K562 (cell line): ENCODE results near the gene CDHR1. TPM values are rescaled to one million over a fixed set of nuclear protein-coding genes. Genes with fewer than 3 reads are reported as not detected.

Experiments used
- ATAC-seq: fragments of 200-7000 bp; cut with Tn5 transposase; 3 replicates; pipeline ENCODE4 v1.9.1; 2020; ENCODE audit warnings: moderate library complexity
- BruUV-seq: library from RNA; stranded (reverse); fragments of 400-500 nt; replicated peaks from 2 replicates; lab custom pipeline; 2021; lab: Mats Ljungman, UMichigan
- CTCF ChIA-PET: fragments of 300-600 bp; formaldehyde crosslinking; extraction: SDS; loops from one replicate; lab custom pipeline; 2021; ENCODE audit warnings: low intra/inter-chr PET ratio; lab: Yijun Ruan, JAX
- POLR2A ChIA-PET: fragments of 300-600, 350-650 bp; sonication (Branson Sonifier 250); formaldehyde crosslinking; extraction: SDS; loops from one replicate; lab custom pipeline; 2021; ENCODE audit warnings: antibody characterized with exemption, inconsistent platforms; lab: Yijun Ruan, JAX
- DNase-seq, 4 experiments: peaks; one replicate each; pipeline versions ENCODE4 v3.0.0 to v3.0.0-alpha.2; 2011 to 2018; ENCODE audit warnings: low spot score in 3 of 4, mixed read lengths in 3 of 4; ENCODE audit errors: extremely low read depth in 1 of 4
- FAIRE-seq: peaks from 2 replicates; lab custom pipeline; 2011; peaks lifted over from hg19 to GRCh38; lab: Jason Lieb, UNC
- H2AFZ ChIP-seq: 2 replicates; pipeline ENCODE4 v1.6.0; 2011; ENCODE audit warnings: low read depth, low read length, control low read depth, inconsistent platforms
- H3K27ac ChIP-seq: fragments of 200-600 bp; 3 replicates; pipeline ENCODE4 v1.8.0; 2011; ENCODE audit warnings: low read depth, mild to moderate bottlenecking, control low read depth, inconsistent platforms, low read length, moderate library complexity, mixed read lengths; ENCODE audit errors: extremely low read depth
- H3K27me3 ChIP-seq, 2 experiments: fragments of 300-600 bp in 1 of 2; 2 replicates in 1 of 2; 3 replicates in 1 of 2; pipeline versions ENCODE4 v1.6.0 to v1.8.0; 2011; ENCODE audit warnings: inconsistent platforms in 2 of 2, low read length in 2 of 2, mild to moderate bottlenecking in 1 of 2, mixed read lengths in 1 of 2, moderate library complexity in 1 of 2; ENCODE audit not compliant: control insufficient read depth in 2 of 2, insufficient read depth in 2 of 2
- H3K36me3 ChIP-seq: fragments of 300-600 bp; 3 replicates; pipeline ENCODE4 v1.8.0; 2011; ENCODE audit warnings: mild to moderate bottlenecking, low read length, inconsistent platforms; ENCODE audit not compliant: control insufficient read depth, insufficient read depth
- H3K4me1 ChIP-seq, 2 experiments: fragments of 200-600 bp in 1 of 2; replicated peaks in 1 of 2; 2 replicates in 1 of 2; 3 replicates in 1 of 2; pipeline versions ENCODE4 v1.5.1 to v1.8.0; 2011; ENCODE audit warnings: inconsistent platforms in 2 of 2, low read length in 2 of 2, mild to moderate bottlenecking in 1 of 2, mixed read lengths in 1 of 2, moderate library complexity in 1 of 2; ENCODE audit not compliant: control insufficient read depth in 2 of 2, insufficient read depth in 2 of 2
- H3K4me2 ChIP-seq: 2 replicates; pipeline ENCODE4 v1.6.1; 2011; ENCODE audit warnings: low read length, control low read depth, inconsistent platforms, mixed read lengths; ENCODE audit not compliant: insufficient read depth
- H3K4me3 ChIP-seq: fragments of 200-600 bp; sonication (generic), shearing (Covaris generic); 2 replicates; pipeline ENCODE4 v1.5.1; 2016; ENCODE audit warnings: control low read depth, inconsistent platforms
- H3K79me2 ChIP-seq: fragments of 200-600 bp; 3 replicates; pipeline ENCODE4 v1.8.0; 2011; ENCODE audit warnings: low read length, inconsistent platforms; ENCODE audit not compliant: control insufficient read depth, insufficient read depth
- H3K9ac ChIP-seq, 2 experiments: 2 replicates each; pipeline versions ENCODE4 v1.6.0 to v1.6.1; 2011; ENCODE audit warnings: low read depth in 2 of 2, low read length in 2 of 2, control low read depth in 1 of 2, inconsistent platforms in 1 of 2, mild to moderate bottlenecking in 1 of 2, mixed read lengths in 1 of 2; ENCODE audit not compliant: insufficient read depth in 1 of 2
- H3K9me1 ChIP-seq: one replicate; pipeline ENCODE4 v1.6.0; 2011; ENCODE audit warnings: inconsistent platforms, mild to moderate bottlenecking, low read length, moderate library complexity; ENCODE audit not compliant: control insufficient read depth, insufficient read depth
- H3K9me3 ChIP-seq: replicated peaks from 2 replicates; pipeline ENCODE4 v1.5.1; 2011; ENCODE audit warnings: low read depth, low read length, inconsistent platforms; ENCODE audit not compliant: control insufficient read depth, insufficient read depth
- H4K20me1 ChIP-seq: replicated peaks from 2 replicates; pipeline ENCODE4 v1.6.1; 2011; ENCODE audit warnings: low read length, inconsistent platforms, mixed read lengths; ENCODE audit not compliant: control insufficient read depth, insufficient read depth
- BRF2 ChIP-seq: IDR thresholded peaks from 3 replicates; pipeline ENCODE4 v1.6.1; 2011; ENCODE audit warnings: borderline replicate concordance, mild to moderate bottlenecking; ENCODE audit not compliant: insufficient read length, insufficient read depth
- CCNT2 ChIP-seq: IDR thresholded peaks from 2 replicates; pipeline ENCODE4 v1.6.1; 2011; ENCODE audit warnings: borderline replicate concordance, low read depth, mild to moderate bottlenecking, moderate library complexity, mixed read lengths, low read length; ENCODE audit not compliant: insufficient read length; ENCODE audit errors: extremely low read depth
- CHD1 ChIP-seq: fragments of 200-600 bp; sonication (generic); IDR thresholded peaks from one replicate; pipeline ENCODE4 v1.6.1; 2012; ENCODE audit warnings: mild to moderate bottlenecking, moderate library complexity, low read length, inconsistent platforms
- CREBBP ChIP-seq: IDR thresholded peaks from one replicate; pipeline ENCODE4 v1.6.1; 2012; ENCODE audit warnings: low read depth, mild to moderate bottlenecking, control low read depth, inconsistent platforms, low read length
- GTF3C2 ChIP-seq: IDR thresholded peaks from 3 replicates; pipeline ENCODE4 v1.6.1; 2011; ENCODE audit warnings: borderline replicate concordance, mild to moderate bottlenecking, moderate library complexity; ENCODE audit not compliant: insufficient read length; ENCODE audit errors: extremely low read depth
- IRF9 ChIP-seq: fragments of 450-650 bp; IDR thresholded peaks from 2 replicates; pipeline ENCODE4 v1.6.1; 2016; ENCODE audit warnings: missing biosample characterization, missing genetic modification characterization
- POLR3A ChIP-seq: IDR thresholded peaks from 2 replicates; pipeline ENCODE4 v1.6.1; 2011; ENCODE audit warnings: borderline replicate concordance, mild to moderate bottlenecking, moderate library complexity; ENCODE audit not compliant: insufficient read length, insufficient read depth; ENCODE audit errors: extremely low read depth
- POU5F1 ChIP-seq: fragments of 150-350 bp; IDR thresholded peaks from 2 replicates; pipeline ENCODE4 v1.6.1; 2014; ENCODE audit warnings: borderline replicate concordance, low read length, low read depth, mild to moderate bottlenecking; ENCODE audit not compliant: partially characterized antibody
- PTTG1 ChIP-seq: fragments of 450-650 bp; IDR thresholded peaks from 2 replicates; pipeline ENCODE4 v1.6.1; 2016; ENCODE audit warnings: low read depth, mild to moderate bottlenecking, missing genetic modification characterization, missing compliant biosample characterization
- STAT5A ChIP-seq: IDR thresholded peaks from 2 replicates; pipeline ENCODE4 v1.6.1; 2012; ENCODE audit warnings: low read length, inconsistent platforms, borderline replicate concordance
- STAT5B ChIP-seq: fragments of 250-450 bp; sonication (Bioruptor Pico); IDR thresholded peaks from 2 replicates; pipeline ENCODE4 v1.8.0; 2021; ENCODE audit warnings: mild to moderate bottlenecking, inconsistent platforms
- ZKSCAN3 ChIP-seq: fragments of 250-450 bp; sonication (Bioruptor Pico); IDR thresholded peaks from 2 replicates; pipeline ENCODE4 v1.4.0; 2020
- ZNF140 ChIP-seq: fragments of 250-450 bp; sonication (Bioruptor Pico); IDR thresholded peaks from 2 replicates; pipeline ENCODE4 v1.8.0; 2021; ENCODE audit warnings: moderate library complexity, mild to moderate bottlenecking, inconsistent platforms
- ZNF589 ChIP-seq: fragments of 200-800 bp; sonication (Bioruptor generic); IDR thresholded peaks from 2 replicates; pipeline ENCODE4 v1.6.1; 2016; ENCODE audit warnings: low read depth, missing genetic modification characterization, missing compliant biosample characterization
- ZNF780A ChIP-seq: fragments of 250-450 bp; sonication (Bioruptor Pico); IDR thresholded peaks from 2 replicates; pipeline ENCODE4 v1.5.0; 2021; ENCODE audit warnings: mild to moderate bottlenecking
- whole genome bisulfite sequencing: fragments of 100-300 bp; shearing (Covaris generic); methylation state at CpG from one replicate; pipeline ENCODE4 v1.1.6; 2016; ENCODE audit warnings: low coverage, mixed read lengths; ENCODE audit not compliant: insufficient coverage; ENCODE audit errors: missing lambda C conversion rate; 5-methylcytosine and 5-hydroxymethylcytosine counted together
- in situ Hi-C: fragments of 300-500 bp; cut with MboI; formaldehyde crosslinking; loops from 4 replicates; pipeline ENCODE4 v1.15.0; 2018; ENCODE audit warnings: inconsistent platforms, mixed read lengths
- intact Hi-C: fragments of 100-400 bp; cut with micrococcal nuclease; formaldehyde crosslinking; loops from 2 replicates; pipeline ENCODE4 v1.14.2; 2022
- polyA plus RNA-seq, 8 experiments: library from polyadenylated mRNA; depleted of rRNA in 4 of 8; stranded (reverse) in 5 of 8; unstranded in 3 of 8; fragments of >200 nt; fragmentation: Nextera tagmentation in 2 of 8; fragmentation: Illumina TruSeq in 1 of 8; extraction: Ambion mirVana in 2 of 8; extraction: Trizol in 1 of 8; gene quantifications; 2 replicates each; pipeline versions ENCODE4 v1.2.1 to v1.2.3, GENCODE V29; 2011 to 2014; ENCODE audit warnings: inconsistent platforms in 1 of 8, missing spikeins in 1 of 8
- total RNA-seq, 7 experiments: library from RNA; depleted of rRNA in 6 of 7; stranded (reverse); fragments of >200 nt in 6 of 7; fragmentation: Illumina TruSeq in 2 of 7; extraction: Trizol in 2 of 7; gene quantifications; 2 replicates each; pipeline versions ENCODE4 v1.2.1 to v1.2.3, GENCODE V29; 2011 to 2021; ENCODE audit warnings: low replicate concordance in 1 of 7

CDHR1 gene
- total and polyA plus RNA-seq, 9 of the 15 experiments (the other 6 are each of a cell fraction or from before 2014, with no cell fraction given), result 0.03 to 0.99 (median 0.20) TPM

DNA sequence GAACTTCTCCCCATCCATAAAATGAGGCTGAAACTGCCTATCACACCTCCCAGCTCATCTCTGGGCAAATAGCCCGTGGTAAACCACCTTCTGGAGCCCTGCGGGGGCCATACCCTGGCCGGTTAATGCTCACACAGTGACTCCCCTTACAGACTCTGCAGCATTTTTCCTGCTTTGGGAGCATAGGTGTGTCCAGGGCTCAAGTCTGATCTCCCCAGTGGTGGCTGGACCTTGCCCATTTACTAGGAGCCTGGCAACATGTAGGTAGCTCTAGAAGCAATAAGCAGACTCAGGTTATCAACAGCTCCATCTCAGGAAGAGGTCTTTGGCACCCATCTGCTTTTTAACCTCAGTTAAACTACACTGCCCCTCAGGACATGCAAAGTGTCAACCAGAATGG lies 5.5 kb upstream of the CDHR1 start:
- in situ Hi-C loops, result no loop called here
- no peak for FAIRE-seq
- Histone ChIP-seq H2AFZ (no peak overlapping the region), H3K4me1 (no peaks in the 10 kb centered on the region; a peak in 1 of 5 replicates), H3K79me2 (no peaks in the 10 kb centered on the region), H3K9me1 (no peaks in the 10 kb centered on the region), H3K4me2 (no peak overlapping the region), H3K9me3 (no peaks in the 10 kb centered on the region), H4K20me1 (peaks cover 5% of the 10 kb centered on the region), H3K9ac (no peak overlapping the region), H3K27ac (no peak overlapping the region), H3K4me3 (no peak overlapping the region), H3K27me3 (peaks cover 8 to 67% of the 10 kb centered on the region in 2 experiments; a peak in 4 of 5 replicates), H3K36me3 (no peaks in the 10 kb centered on the region)
- ATAC-seq, result no peak
- POLR2A ChIA-PET, result interaction anchor here (1.7 kb wide), 1 partner anchor 9 kb away, joined by 4 read pairs; no protein-coding TSS in a partner anchor
- no peak for DNase-seq
- no TSS peak for BruUV-seq
- 0% methylated on average over 3 of the region's 3 CpGs for WGBS
- no peak for TF ChIP-seq ZNF140
- TF ChIP-seq IRF9 (tag), result no peak
- no peak for TF ChIP-seq STAT5A
- no peak for TF ChIP-seq CCNT2
- no peak for TF ChIP-seq BRF2
- no peak for TF ChIP-seq CHD1
- no peak for TF ChIP-seq PTTG1 (tag)
- no peak for TF ChIP-seq STAT5B (CRISPR knock-in tag)
- no peak for TF ChIP-seq POLR3A
- no peak for TF ChIP-seq ZKSCAN3 (CRISPR knock-in tag)
- TF ChIP-seq POU5F1, result no peak
- no peak for TF ChIP-seq CREBBP
- no peak for TF ChIP-seq GTF3C2
- no peak for TF ChIP-seq ZNF589 (CRISPR knock-in tag)
- no peak for TF ChIP-seq ZNF780A (CRISPR knock-in tag)
- TF ChIP-seq, all 486 proteins: peak for 0
- intact Hi-C loops, result no loop called here
- CTCF ChIA-PET, result no interaction called here
